PFSK-1 (cell line): Measurements from ENCODE around the gene OR1F1.

Experiments
- FOXP2 ChIP-seq: optimal IDR thresholded peaks from 2 replicates; pipeline ENCODE3; 2011; ENCODE audit warnings: borderline replicate concordance, control low read depth, inconsistent platforms; ENCODE audit not compliant: insufficient read depth; ENCODE audit errors: extremely low read length, extremely low read depth
- POLR2AphosphoS5 ChIP-seq: IDR thresholded peaks from 2 replicates; pipeline ENCODE4 v1.6.1; 2012; ENCODE audit warnings: low read depth, mild to moderate bottlenecking, control low read depth, low read length, moderate library complexity
- REST ChIP-seq, 2 experiments: IDR thresholded peaks; 2 replicates each; pipeline versions ENCODE4 v1.6.1 to v1.8.0; 2011 to 2012; ENCODE audit warnings: low read depth in 2 of 2, low read length in 2 of 2, control low read depth in 1 of 2, inconsistent platforms in 1 of 2, mild to moderate bottlenecking in 1 of 2, moderate library complexity in 1 of 2; ENCODE audit not compliant: insufficient read depth in 1 of 2
- SIN3A ChIP-seq: IDR thresholded peaks from 2 replicates; pipeline ENCODE4 v1.6.1; 2012; ENCODE audit warnings: mild to moderate bottlenecking, low read length, moderate library complexity, borderline replicate concordance; ENCODE audit not compliant: insufficient read depth
- TAF1 ChIP-seq: IDR thresholded peaks from 2 replicates; pipeline ENCODE4 v1.6.1; 2012; ENCODE audit warnings: low read length, control low read depth, borderline replicate concordance; ENCODE audit not compliant: insufficient read depth

The OR1F1 gene

GRCh38 chr16:3142327-3142726, 45.7 kb upstream of the OR1F1 start:
- TF ChIP-seq TAF1 (no peak), REST (IDR thresholded peaks at IDR 0.05; ENCODE audit: insufficient read depth in 1 of 2, low read depth in 2 of 2, low read length in 2 of 2) (no peak), SIN3A (no peak), POLR2AphosphoS5 (no peak), FOXP2 (no peak)

GRCh38 chr16:3142770-3143169, 45.2 kb upstream of the OR1F1 start:
- TF ChIP-seq POLR2AphosphoS5 (no peak), TAF1 (no peak), SIN3A (no peak), REST (IDR thresholded peaks at IDR 0.05; ENCODE audit: insufficient read depth in 1 of 2, low read depth in 2 of 2, low read length in 2 of 2) (no peak), FOXP2 (no peak)

- no peak for TF ChIP-seq SIN3A
- TF ChIP-seq FOXP2: no peak
- no peak for TF ChIP-seq REST (IDR thresholded peaks at IDR 0.05; ENCODE audit: insufficient read depth in 1 of 2, low read depth in 2 of 2, low read length in 2 of 2)
- TF ChIP-seq TAF1: no peak
- no peak for TF ChIP-seq POLR2AphosphoS5
Observed at GRCh38 chr16:3143189-3143588, 44.8 kb upstream of the OR1F1 start.

GRCh38 chr16:3143598-3144320, 44.2 kb upstream of the OR1F1 start:
- TF ChIP-seq POLR2AphosphoS5 (no peak), REST (IDR thresholded peaks at IDR 0.05; ENCODE audit: insufficient read depth in 1 of 2, low read depth in 2 of 2, low read length in 2 of 2) (no peak), SIN3A (no peak), TAF1 (no peak), FOXP2 (no peak)

GRCh38 chr16:3144321-3144983, 43.6 kb upstream of the OR1F1 start:
- TF ChIP-seq SIN3A (no peak), FOXP2 (no peak), POLR2AphosphoS5 (no peak), TAF1 (no peak), REST (IDR thresholded peaks at IDR 0.05; ENCODE audit: insufficient read depth in 1 of 2, low read depth in 2 of 2, low read length in 2 of 2) (no peak)
